NCI-H1417 treated with DMSO at 0.1 percent for 48 hours (cell line): ENCODE data around the gene FAM76A.
"Not testable (repeated sequence)": the region's sequence is repeated elsewhere in the genome, so short reads cannot be mapped to it uniquely, and the experiment has no call there.

Experiments
- DNase-seq: peaks from one replicate; lab custom pipeline; 2025; lab: John Stamatoyannopoulos, UW

FAM76A gene

GRCh38 chr1:27724961-27725373, 794 bp upstream of the FAM76A start:
- peak; percentile 44 for DNase-seq

- DNase-seq = no peak
These were observed 648 bp downstream of the FAM76A start for GRCh38 chr1:27726173-27727044.

GRCh38 chr1:27727126-27727525, 1.4 kb downstream of the FAM76A start:
- DNase-seq = no peak

GRCh38 chr1:27736252-27736651, 10.5 kb downstream of the FAM76A start:
- no peak for DNase-seq

GRCh38 chr1:27741121-27741520, 15.4 kb downstream of the FAM76A start:
- no peak for DNase-seq

- no peak for DNase-seq
These were observed 18.8 kb downstream of the FAM76A start for GRCh38 chr1:27744556-27744955.

GRCh38 chr1:27745466-27745865, 19.7 kb downstream of the FAM76A start:
- DNase-seq = no peak

GRCh38 chr1:27752360-27752759, 26.6 kb downstream of the FAM76A start:
- DNase-seq = no peak

GRCh38 chr1:27755286-27755685, 29.5 kb downstream of the FAM76A start:
- DNase-seq = no peak

- no peak for DNase-seq
These were observed 30.1 kb downstream of the FAM76A start for GRCh38 chr1:27755865-27756264.

- no peak for DNase-seq
These were observed 33.5 kb downstream of the FAM76A start for GRCh38 chr1:27759236-27759635.

GRCh38 chr1:27760426-27760825, 34.7 kb downstream of the FAM76A start:
- no peak for DNase-seq

- no peak for DNase-seq
These were observed 36.3 kb downstream of the FAM76A start for GRCh38 chr1:27762033-27762432.

GRCh38 chr1:27763358-27763757, 37.6 kb downstream of the FAM76A start:
- no peak for DNase-seq

- no peak for DNase-seq
These were observed 44.6 kb downstream of the FAM76A start for GRCh38 chr1:27770293-27770830.

GRCh38 chr1:27772036-27772931, 46.5 kb downstream of the FAM76A start:
- DNase-seq = no peak

- DNase-seq = peak; percentile 90
These were observed 47.4 kb downstream of the FAM76A start, which contains the start of gene STX12 for GRCh38 chr1:27772932-27773825. Gene STX12, plus strand, starts transcription at chr1:27773219. Its CDS starts 89 bp downstream, at chr1:27773308.

- DNase-seq = no peak
These were observed 48.2 kb downstream of the FAM76A start for GRCh38 chr1:27773826-27774445.

- no peak for DNase-seq
These were observed 48.9 kb downstream of the FAM76A start for GRCh38 chr1:27774654-27775053.

- not testable (repeated sequence) for DNase-seq
These were observed 49.6 kb downstream of the FAM76A start for GRCh38 chr1:27775336-27775735.

- not testable (repeated sequence) for DNase-seq
These were observed 50.5 kb downstream of the FAM76A start for GRCh38 chr1:27776276-27776675.
